Esophagus muscularis mucosa (tissue), 4 donors: ENCODE measurements around the gene EPHA2.

Experiments
- CTCF ChIP-seq, 3 experiments: fragments of 200-600 bp in 2 of 3; fragments of 450-650 bp in 1 of 3; sonication (generic) in 2 of 3; IDR thresholded peaks; one replicate each; pipeline ENCODE4 v1.5.1; 2017 to 2019; ENCODE audit warnings: antibody characterized with exemption in 3 of 3, mild to moderate bottlenecking in 2 of 3, moderate library complexity in 1 of 3
- EP300 ChIP-seq: sonication (generic); formaldehyde crosslinking; IDR thresholded peaks from one replicate; pipeline ENCODE4 v1.6.1; 2017; ENCODE audit warnings: antibody characterized with exemption
- POLR2A ChIP-seq: fragments of 450-650 bp; IDR thresholded peaks from one replicate; pipeline ENCODE4 v1.6.1; 2017; ENCODE audit warnings: antibody characterized with exemption, moderate library complexity, mild to moderate bottlenecking, low read depth

DNA sequence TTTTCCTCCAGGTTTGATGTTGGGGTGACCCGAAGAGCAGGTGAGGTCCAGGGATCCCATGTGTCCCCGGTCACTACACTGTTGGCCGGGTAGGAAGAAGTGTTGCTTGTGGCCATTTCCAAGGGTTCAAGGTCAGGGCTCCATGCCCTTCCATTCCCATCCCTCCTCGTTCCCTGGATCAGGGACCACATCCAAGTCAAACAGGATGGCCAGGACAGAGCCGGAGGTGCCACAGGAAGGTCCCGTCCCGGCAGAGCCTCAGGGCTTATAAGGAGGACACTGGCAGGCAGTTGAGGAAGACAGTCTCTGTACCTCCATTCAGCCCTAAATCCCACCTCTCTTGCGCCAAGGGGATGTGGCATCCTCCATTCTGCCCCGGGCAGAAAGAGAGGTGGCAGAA is 60.4 kb downstream of the EPHA2 start:
- TF ChIP-seq CTCF (IDR thresholded peaks at IDR 0.05) (no peak), POLR2A (no peak), EP300 (no peak)
